Neutrophil (primary cell): ENCODE measurements around the gene CLCN2.

Source experiments
- H3K27ac ChIP-seq: fragments of 200-600 bp; sonication (generic); 2 replicates; pipeline ENCODE4 v1.5.1; 2016; ENCODE audit warnings: mild to moderate bottlenecking, moderate library complexity
- H3K27me3 ChIP-seq: fragments of 200-600 bp; sonication (generic); 2 replicates; pipeline ENCODE4 v1.6.0; 2016; ENCODE audit warnings: mild to moderate bottlenecking
- H3K36me3 ChIP-seq: fragments of 200-600 bp; sonication (generic); 2 replicates; pipeline ENCODE4 v1.5.1; 2017
- H3K4me1 ChIP-seq, 2 experiments: fragments of 200-600 bp in 1 of 2; sonication (generic) in 1 of 2; 1 replicate in 1 of 2; 2 replicates in 1 of 2; pipeline versions ENCODE4 v1.5.1 to v1.6.1; 2013 to 2016; ENCODE audit warnings: low read depth in 1 of 2, low read length in 1 of 2, mild to moderate bottlenecking in 1 of 2, moderate library complexity in 1 of 2; ENCODE audit not compliant: control insufficient read depth in 1 of 2, insufficient read depth in 1 of 2
- H3K4me3 ChIP-seq, 2 experiments: fragments of 200-600 bp in 1 of 2; sonication (generic) in 1 of 2; 1 replicate in 1 of 2; 2 replicates in 1 of 2; pipeline ENCODE4 v1.5.1; 2013 to 2016; ENCODE audit warnings: low read depth in 1 of 2, low read length in 1 of 2, mild to moderate bottlenecking in 1 of 2, moderate library complexity in 1 of 2
- H3K9me3 ChIP-seq: fragments of 200-600 bp; sonication (generic); 2 replicates; pipeline ENCODE4 v1.5.1; 2016
- TF ChIP-seq, protein P1 (sequence below): fragments of 200-600 bp; sonication (generic); IDR thresholded peaks from 2 replicates; pipeline ENCODE4 v1.5.1; 2016; ENCODE audit warnings: antibody characterized with exemption

Gene CLCN2

GRCh38 chr3:184395320-184395660 lies 33.9 kb upstream of the CLCN2 start:
- H3K4me3 ChIP-seq: no peak overlapping the region
- H3K27me3 ChIP-seq: peaks cover 46% of the 10 kb centered on the region
- TF ChIP-seq, protein P1, sequence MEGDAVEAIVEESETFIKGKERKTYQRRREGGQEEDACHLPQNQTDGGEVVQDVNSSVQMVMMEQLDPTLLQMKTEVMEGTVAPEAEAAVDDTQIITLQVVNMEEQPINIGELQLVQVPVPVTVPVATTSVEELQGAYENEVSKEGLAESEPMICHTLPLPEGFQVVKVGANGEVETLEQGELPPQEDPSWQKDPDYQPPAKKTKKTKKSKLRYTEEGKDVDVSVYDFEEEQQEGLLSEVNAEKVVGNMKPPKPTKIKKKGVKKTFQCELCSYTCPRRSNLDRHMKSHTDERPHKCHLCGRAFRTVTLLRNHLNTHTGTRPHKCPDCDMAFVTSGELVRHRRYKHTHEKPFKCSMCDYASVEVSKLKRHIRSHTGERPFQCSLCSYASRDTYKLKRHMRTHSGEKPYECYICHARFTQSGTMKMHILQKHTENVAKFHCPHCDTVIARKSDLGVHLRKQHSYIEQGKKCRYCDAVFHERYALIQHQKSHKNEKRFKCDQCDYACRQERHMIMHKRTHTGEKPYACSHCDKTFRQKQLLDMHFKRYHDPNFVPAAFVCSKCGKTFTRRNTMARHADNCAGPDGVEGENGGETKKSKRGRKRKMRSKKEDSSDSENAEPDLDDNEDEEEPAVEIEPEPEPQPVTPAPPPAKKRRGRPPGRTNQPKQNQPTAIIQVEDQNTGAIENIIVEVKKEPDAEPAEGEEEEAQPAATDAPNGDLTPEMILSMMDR: no peak
- no peak overlapping the region for H3K27ac ChIP-seq
- H3K9me3 ChIP-seq: no peaks in the 10 kb centered on the region
- no peaks in the 10 kb centered on the region for H3K4me1 ChIP-seq
- H3K36me3 ChIP-seq: no peaks in the 10 kb centered on the region

- no peaks in the 10 kb centered on the region for H3K9me3 ChIP-seq
Observed at GRCh38 chr3:184391266-184391665, 29.9 kb upstream of the CLCN2 start.

GRCh38 chr3:184389935-184390528 lies 28.6 kb upstream of the CLCN2 start:
- Histone ChIP-seq H3K9me3 (no peaks in the 10 kb centered on the region), H3K27me3 (peaks cover 60% of the 10 kb centered on the region), H3K36me3 (no peaks in the 10 kb centered on the region), H3K4me3 (no peak overlapping the region), H3K4me1 (no peaks in the 10 kb centered on the region), H3K27ac (no peak overlapping the region)
- TF ChIP-seq, protein P1: no peak

More at GRCh38 chr3:184391266-184391665, 29.9 kb upstream of the CLCN2 start:
- Histone ChIP-seq H3K4me1 (no peaks in the 10 kb centered on the region), H3K27ac (no peak overlapping the region), H3K36me3 (no peaks in the 10 kb centered on the region), H3K27me3 (peaks cover 52% of the 10 kb centered on the region), H3K4me3 (no peak overlapping the region)
- TF ChIP-seq, protein P1: no peak

DNA sequence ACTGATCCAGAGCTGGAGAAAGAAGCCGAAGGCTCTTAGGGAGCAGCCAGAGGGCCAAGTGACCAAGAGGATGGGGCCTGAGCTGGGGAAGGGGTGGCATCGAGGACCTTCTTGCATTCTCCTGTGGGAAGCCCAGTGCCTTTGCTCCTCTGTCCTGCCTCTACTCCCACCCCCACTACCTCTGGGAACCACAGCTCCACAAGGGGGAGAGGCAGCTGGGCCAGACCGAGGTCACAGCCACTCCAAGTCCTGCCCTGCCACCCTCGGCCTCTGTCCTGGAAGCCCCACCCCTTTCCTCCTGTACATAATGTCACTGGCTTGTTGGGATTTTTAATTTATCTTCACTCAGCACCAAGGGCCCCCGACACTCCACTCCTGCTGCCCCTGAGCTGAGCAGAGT lies 28.0 kb upstream of the CLCN2 start:
- Histone ChIP-seq H3K4me1 (no peaks in the 10 kb centered on the region), H3K27me3 (peaks cover 60% of the 10 kb centered on the region)
- TF ChIP-seq, protein P1: no peak

DNA sequence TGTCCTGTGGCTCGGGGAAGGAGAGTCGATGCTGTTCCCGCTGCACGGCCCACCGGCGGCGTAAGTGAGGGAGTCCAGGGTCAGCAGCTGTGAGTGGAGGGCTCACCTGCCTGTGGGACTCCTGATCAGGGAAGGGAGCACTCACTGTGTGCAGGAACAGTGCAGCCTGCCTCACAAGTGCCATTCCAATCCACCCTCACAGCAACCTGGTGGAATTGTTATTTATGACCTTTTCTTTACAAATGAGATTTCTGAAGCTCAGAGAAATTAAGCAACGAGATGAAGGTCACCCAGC lies 27.5 kb upstream of the CLCN2 start:
- Histone ChIP-seq H3K4me3 (no peak overlapping the region), H3K36me3 (no peaks in the 10 kb centered on the region)

More for the DNA sequence above, 28.0 kb upstream of the CLCN2 start:
- Histone ChIP-seq H3K9me3 (no peaks in the 10 kb centered on the region), H3K4me3 (no peak overlapping the region), H3K27ac (no peak overlapping the region), H3K36me3 (no peaks in the 10 kb centered on the region)

More for the DNA sequence above, 27.5 kb upstream of the CLCN2 start:
- TF ChIP-seq, protein P1: no peak
- Histone ChIP-seq H3K27ac (no peak overlapping the region), H3K9me3 (no peaks in the 10 kb centered on the region), H3K27me3 (peaks cover 66% of the 10 kb centered on the region), H3K4me1 (no peaks in the 10 kb centered on the region)
